H1 (cell line): ENCODE measurements around the gene GRM6.

ENCODE experiments used
- EP300 ChIP-seq, 2 experiments: IDR thresholded peaks; 1 replicate in 1 of 2; 2 replicates in 1 of 2; pipeline ENCODE4 v1.6.1; 2011 to 2012; ENCODE audit warnings: low read depth in 2 of 2, low read length in 2 of 2, mild to moderate bottlenecking in 2 of 2, borderline replicate concordance in 1 of 2, inconsistent platforms in 1 of 2, moderate library complexity in 1 of 2
- EZH2 ChIP-seq: fragments of 200-600 bp; sonication (generic); IDR thresholded peaks from 2 replicates; pipeline ENCODE4 v1.7.1; 2012; ENCODE audit warnings: low read depth, mild to moderate bottlenecking, moderate library complexity, low read length, inconsistent platforms; ENCODE audit not compliant: severe bottlenecking
- SUZ12 ChIP-seq: fragments of 200-600 bp; sonication (generic); IDR thresholded peaks from 2 replicates; pipeline ENCODE4 v1.6.1; 2012; ENCODE audit warnings: mild to moderate bottlenecking, inconsistent platforms, low read length, moderate library complexity, mixed read lengths

DNA sequence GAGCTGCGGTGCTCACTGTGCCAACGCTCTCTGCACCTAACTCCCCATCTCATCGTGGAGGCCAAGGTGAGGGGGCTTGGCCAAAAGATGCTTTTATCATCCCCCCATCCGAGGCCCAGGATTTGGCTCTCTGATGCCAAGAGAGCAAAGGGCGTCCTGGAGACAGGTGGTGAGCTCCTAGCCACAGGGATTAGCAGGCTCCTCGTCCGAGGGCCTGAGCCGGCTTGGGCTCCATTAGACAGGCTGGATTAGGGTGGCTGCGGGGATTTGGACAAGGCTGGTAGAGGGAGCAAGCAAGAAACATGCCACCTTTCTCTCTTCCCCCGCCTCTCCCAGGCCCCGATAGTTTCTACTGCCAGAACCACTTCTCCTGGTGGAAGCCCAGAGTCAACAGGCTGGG, 1.0 kb upstream of the GRM6 start:
- TF ChIP-seq EP300 (IDR thresholded peaks at IDR 0.05; ENCODE audit: borderline replicate concordance in 1 of 2, low read depth in 2 of 2, low read length in 2 of 2) (no peak), SUZ12 (no peak), EZH2 (no peak)
